HG03378 (cell line): ENCODE data around the gene AMBP.
"Not testable (repeated sequence)": the region's sequence is repeated elsewhere in the genome, so short reads cannot be mapped to it uniquely, and the experiment has no call there.

Experiments
- ATAC-seq: cut with Tn5 transposase; IDR thresholded peaks from one replicate; pipeline ENCODE4 v1.9.1; 2021; ENCODE audit warnings: mild to moderate bottlenecking, moderate library complexity; ENCODE audit not compliant: unreplicated experiment

AMBP gene

GRCh38 chr9:114092336-114092735 is 14.2 kb upstream of the AMBP start:
- no peak for ATAC-seq

DNA sequence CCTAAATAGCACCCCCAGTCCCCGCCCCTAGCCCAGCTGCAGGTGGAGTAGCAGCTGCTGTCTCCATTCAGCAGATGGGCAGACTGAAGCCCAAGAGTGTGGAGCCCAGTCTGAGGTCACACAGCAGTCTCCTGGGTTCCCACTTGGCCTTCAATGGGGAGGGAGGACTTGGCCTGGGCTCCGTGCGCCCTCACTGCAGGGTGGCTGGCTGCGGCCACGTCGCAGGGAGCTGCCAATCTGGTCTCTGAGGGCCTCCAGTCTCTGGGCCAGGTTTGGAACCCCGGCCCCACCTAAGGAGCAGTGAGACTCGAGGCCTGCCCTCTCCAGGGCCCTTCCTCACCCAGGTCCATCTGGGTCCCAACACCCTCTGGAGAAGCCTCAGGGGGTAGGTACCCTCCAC is 13.6 kb upstream of the AMBP start:
- no peak for ATAC-seq

- no peak for ATAC-seq
Measured at GRCh38 chr9:114090798-114091197, 12.7 kb upstream of the AMBP start.

GRCh38 chr9:114089206-114089840 is 11.2 kb upstream of the AMBP start:
- ATAC-seq = no peak

GRCh38 chr9:114088571-114089170 is 10.6 kb upstream of the AMBP start:
- ATAC-seq = no peak

- no peak for ATAC-seq
Measured at GRCh38 chr9:114087721-114088120, 9.6 kb upstream of the AMBP start.

DNA sequence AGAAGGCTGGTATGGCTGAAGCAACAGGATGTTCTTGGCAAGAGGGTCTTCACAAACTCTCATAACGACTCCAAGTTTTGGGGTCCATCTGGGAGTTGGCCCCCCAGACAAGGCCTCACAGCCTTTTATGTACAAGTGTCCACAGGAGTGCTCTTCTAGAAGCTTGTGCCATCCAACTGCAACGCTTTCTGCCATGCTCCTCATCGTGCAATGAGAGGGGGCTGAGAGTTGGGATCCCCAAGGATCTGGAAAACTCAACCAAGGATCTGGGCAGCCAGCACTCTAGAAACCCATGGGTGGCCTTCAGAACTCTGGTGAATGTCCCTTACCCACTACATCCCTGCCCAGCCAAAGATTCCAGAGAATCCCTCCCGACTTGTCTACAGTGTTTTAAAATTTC is 8.5 kb upstream of the AMBP start:
- no peak for ATAC-seq

DNA sequence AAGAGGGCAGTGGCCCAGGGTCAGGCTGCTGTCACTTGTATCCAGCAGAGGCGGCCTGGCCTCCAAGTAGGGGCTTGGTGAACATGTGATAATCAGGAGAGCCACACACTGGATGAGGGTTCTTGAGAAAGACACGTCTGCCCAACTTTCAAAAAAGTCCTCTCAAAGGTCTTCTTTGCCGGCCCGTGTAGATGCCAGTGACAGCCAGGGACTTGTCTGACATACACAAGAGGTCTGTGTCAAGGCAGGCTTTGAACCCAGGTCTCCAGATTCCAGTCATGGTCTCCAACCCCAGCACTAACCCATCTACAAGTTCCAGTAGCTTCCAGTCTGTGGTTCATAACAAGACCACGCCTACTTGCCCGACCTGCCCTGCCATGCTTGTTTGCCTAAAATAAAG is 7.9 kb upstream of the AMBP start:
- no peak for ATAC-seq

DNA sequence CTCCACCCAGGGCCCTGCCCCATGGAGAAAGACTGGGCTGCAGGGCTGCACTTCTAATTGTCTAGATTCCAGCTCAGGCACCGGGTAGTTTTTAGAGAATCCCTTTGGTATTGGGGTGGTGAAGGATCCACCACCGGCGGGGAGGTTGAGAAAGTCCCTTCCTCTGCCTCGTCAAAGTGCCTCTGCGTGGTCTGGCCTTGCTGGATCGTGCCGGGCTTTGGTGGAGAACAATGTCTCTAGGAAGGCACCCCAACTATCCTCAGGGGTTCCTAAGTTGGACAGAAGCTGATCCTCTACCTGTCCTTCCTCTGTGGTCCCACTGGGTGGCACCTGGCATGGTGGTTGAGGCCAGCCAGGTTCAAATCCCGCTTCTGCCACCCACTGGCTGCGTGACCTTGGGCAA is 7.3 kb upstream of the AMBP start:
- ATAC-seq = no peak

DNA sequence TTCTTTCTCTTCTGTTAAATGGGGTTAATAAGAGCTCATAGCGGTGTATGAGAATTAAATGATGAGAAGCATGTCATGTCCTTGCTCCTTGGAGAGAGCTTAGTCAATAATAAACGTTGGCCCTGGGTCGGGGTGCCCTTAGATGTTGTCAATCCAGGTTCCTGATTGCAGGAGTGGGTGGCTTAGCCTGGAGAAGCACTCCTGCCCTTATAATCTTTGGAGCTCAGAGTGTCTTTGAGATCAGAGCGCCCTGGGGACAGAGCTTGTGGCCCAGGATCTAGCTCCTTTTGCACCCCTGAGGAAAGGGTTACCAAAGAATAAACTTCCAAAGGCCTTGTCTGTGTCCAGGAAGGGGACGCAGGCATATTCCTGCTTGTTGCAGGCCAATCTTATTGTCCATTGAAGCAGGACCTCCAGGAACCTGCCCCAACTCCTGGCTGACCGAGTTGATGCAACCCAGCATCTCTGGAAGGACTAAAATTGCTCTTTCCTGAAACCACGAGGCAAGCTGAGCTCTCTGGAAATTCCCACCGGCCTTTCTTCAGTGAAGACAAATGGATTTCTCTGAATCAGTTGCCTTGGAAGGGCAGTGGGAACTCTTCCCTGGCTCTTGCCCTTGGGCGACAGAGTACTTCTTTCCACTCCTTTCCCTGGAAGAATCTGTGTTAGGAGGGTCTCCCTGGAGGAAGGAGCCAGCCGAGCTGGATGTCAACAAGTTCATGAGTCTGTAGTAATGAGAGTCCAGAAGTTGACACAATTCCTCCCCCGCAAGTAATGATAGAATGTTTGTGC is 6.4 kb upstream of the AMBP start:
- ATAC-seq = no peak

DNA sequence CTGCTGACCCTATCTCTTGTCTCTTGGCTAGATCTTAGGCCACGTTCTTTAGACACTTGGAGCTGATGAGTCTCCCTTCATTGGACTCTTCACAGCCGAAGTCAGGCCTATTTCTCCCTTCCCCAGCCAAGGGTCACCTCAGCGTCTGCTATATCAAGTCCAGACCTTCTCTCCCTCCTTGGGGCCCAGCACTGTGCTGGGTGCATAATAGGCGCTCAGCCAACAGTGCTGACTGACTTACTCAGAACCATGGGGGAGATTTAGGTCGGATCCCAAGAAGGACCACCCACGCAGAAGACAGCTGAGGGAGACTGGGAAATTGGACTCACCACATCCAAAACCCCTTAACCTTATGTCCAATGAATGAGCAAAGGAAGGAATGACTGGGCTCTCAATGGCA is 5.6 kb upstream of the AMBP start:
- ATAC-seq = no peak

GRCh38 chr9:114082763-114083412 is 4.8 kb upstream of the AMBP start:
- not testable (repeated sequence) for ATAC-seq

GRCh38 chr9:114082017-114082762 is 4.1 kb upstream of the AMBP start:
- ATAC-seq = peak; percentile 82

DNA sequence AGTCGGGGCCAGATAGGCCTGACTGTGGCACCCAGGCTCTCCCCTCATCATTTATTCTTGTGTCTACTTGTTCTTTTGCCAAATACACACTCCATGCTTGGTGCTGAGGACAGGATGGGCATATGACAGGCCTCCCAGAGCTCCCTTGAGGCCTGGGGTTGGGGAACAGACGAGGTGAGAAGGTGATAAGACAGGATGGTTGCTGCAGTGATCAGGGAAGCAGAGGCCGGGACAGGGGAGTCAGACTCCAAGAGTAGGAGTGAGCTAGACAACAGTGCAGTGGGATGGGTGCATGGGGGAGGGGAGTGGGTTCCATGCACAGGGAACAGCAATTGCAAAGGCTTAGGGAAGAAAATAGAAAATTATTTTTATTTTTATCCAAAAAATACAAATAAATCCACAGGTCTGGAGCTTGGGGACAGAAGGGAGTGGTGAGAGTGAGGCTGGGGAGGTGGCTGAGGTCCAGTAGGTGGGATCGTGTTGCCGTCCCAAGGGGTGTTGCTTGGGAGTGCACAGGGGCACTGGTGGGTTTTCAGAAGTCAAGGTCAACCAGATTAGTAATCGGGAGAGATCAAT is 3.4 kb upstream of the AMBP start:
- ATAC-seq = no peak

DNA sequence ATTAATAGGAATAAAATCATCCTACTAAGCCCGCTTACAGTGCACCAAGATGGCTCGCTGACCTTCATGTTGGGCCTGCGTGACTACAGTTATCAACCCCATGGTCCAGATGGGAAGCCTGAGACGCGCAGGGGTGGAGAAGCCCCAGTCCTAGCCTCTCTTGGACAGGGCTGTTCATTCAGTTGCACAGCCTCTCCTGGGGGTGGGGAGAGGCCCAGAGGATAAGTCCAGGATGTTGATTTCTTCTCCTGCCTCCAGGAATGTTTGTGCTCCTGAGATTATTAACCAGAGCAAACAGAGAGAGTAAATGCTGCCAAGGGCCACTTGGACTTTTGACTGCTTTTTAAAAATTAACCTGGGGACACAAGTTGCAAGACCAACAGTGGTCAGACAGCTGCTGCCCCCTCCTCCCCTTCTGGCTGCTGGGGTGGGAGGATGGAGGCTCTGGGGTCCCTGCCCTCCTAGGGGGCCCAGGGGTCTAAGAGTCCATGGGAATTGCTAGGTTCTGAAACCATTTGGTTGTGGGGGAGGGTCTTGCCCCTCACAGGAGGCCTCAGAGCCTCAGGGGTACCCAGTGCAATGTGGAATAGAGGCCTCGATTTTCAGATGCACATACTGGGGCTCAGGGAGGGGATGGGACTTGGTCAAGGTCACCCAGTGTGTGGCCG is 2.8 kb upstream of the AMBP start:
- no peak for ATAC-seq

DNA sequence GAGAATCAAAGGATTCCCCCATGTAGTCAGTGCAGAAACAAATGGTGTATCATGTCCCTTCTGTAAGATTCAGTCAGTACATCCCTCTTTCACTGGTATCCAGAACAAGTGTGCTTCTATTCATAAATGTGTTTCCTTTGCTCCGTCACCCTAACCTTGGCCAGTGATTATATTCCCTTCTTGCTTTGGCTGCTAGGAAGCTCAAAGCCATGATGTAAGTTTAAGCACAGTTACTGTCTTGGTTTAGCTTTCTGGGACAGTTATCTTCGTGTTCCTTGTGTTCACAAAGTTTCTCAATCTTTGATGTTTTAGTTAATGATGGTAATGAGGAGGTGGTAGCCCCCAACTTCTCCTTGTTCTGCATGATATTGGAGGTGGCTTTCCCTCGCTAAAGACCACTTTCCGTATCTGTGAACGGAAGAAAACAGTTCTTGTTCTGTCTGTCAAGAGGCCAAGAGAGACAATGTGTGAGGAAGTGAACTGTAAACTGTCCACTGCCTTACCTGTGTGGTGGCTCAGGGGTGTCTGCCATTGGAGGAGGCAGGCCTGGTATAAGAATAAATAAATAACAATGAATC is 2.2 kb upstream of the AMBP start:
- ATAC-seq = no peak

DNA sequence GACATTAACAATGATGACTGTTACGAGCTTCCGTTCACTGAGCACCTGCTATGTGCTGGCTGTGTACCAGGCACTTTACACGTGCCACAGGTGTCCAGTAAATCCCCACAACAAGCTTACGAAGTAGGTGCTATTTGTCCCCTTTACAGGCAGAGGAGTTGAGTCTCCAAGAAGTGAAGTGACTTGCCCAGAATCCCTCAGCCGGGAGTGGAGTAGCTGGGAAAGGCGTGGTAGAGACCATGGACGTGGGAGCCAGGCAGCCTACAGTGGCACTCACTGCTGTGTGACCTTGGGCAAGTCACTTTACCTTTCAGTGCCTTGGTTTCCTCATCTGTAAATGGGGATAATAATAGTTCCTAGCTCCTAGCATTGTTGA is 669 bp upstream of the AMBP start:
- ATAC-seq = no peak

DNA sequence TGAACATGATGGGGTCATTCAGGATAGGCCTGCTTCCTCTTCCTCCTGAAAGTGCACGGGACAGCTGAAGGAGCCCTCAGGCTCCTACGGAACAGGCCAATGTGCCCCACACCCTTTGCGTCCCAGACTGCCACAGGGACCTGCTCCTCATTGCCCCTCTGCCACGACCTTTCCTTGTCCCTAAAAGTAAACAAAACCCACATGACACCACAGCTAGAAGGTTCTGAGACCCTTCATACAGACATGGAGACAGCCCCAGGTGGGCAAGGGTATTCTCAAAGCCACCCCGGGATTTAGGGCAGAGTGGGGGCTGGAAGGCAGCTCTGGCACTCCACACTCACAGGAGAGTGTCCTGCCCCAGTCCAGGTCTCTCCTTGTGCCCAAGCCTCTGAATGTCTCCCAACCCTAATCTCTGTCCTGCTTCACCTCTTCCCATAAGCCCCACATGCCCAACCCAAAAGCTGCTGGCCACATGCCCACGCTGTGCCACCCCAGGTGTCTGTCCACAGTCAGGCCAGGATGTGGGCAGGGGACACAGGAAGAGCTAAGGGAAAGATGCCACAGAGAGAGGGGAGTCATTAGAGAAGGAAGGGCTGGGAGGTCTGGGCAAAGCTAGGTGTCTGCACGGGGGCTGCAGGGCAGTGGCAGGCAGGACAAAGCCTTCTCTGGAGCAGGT is 800 bp downstream of the AMBP start:
- ATAC-seq = no peak
